Epithelial cell of proximal tubule (primary cell): ENCODE data around the gene KRR1. TPM values are rescaled to one million over a fixed set of nuclear protein-coding genes. Genes with fewer than 3 reads are reported as not detected.

Experiments
- DNase-seq: peaks from one replicate; pipeline ENCODE4 v3.0.0-alpha.2; 2011; ENCODE audit warnings: low read depth
- H3K4me3 ChIP-seq: 2 replicates; pipeline ENCODE4 v1.5.1; 2011; ENCODE audit warnings: low read depth, mild to moderate bottlenecking, low read length
- CTCF ChIP-seq: conservative IDR thresholded peaks from 2 replicates; pipeline ENCODE4 v1.5.1; 2012; ENCODE audit warnings: low read depth, mild to moderate bottlenecking, low read length
- total RNA-seq: library from RNA; depleted of rRNA; stranded (reverse); fragments of >200 nt; gene quantifications from 2 replicates; pipeline ENCODE4 v1.2.3, GENCODE V29; 2015

Gene KRR1
- total RNA-seq, 1 donor from 2014 or later, result 20.1 TPM

- TF ChIP-seq CTCF, result no peak
- DNase-seq, result no peak
- H3K4me3 ChIP-seq, result no peak overlapping the region
These were observed 42.0 kb upstream of the KRR1 start for GRCh38 chr12:75553398-75553797.

GRCh38 chr12:75551477-75551876, 40.1 kb upstream of the KRR1 start:
- DNase-seq, result no peak
- TF ChIP-seq CTCF, result no peak
- H3K4me3 ChIP-seq, result no peak overlapping the region

GRCh38 chr12:75550401-75551240, 39.2 kb upstream of the KRR1 start:
- no peak for DNase-seq
- H3K4me3 ChIP-seq, result no peak overlapping the region
- TF ChIP-seq CTCF, result no peak

GRCh38 chr12:75549989-75550388, 38.6 kb upstream of the KRR1 start:
- no peak overlapping the region for H3K4me3 ChIP-seq
- no peak for DNase-seq
- no peak for TF ChIP-seq CTCF

- TF ChIP-seq CTCF, result no peak
- no peak for DNase-seq
- H3K4me3 ChIP-seq, result no peak overlapping the region
These were observed 37.5 kb upstream of the KRR1 start for GRCh38 chr12:75548879-75549278.

GRCh38 chr12:75545636-75546035, 34.2 kb upstream of the KRR1 start:
- no peak for TF ChIP-seq CTCF
- DNase-seq, result no peak
- H3K4me3 ChIP-seq, result no peak overlapping the region

GRCh38 chr12:75543529-75543928, 32.1 kb upstream of the KRR1 start:
- TF ChIP-seq CTCF, result no peak
- no peak overlapping the region for H3K4me3 ChIP-seq
- no peak for DNase-seq
